Jurkat, Clone E6-1 (cell line): Measurements from ENCODE around the gene CCT7. TPM values are rescaled to one million over a fixed set of nuclear protein-coding genes. Genes with fewer than 3 reads are reported as not detected.
"Not testable (repeated sequence)": the region's sequence is repeated elsewhere in the genome, so short reads cannot be mapped to it uniquely, and the experiment has no call there.

ENCODE experiments used
- DNase-seq: peaks from one replicate; pipeline ENCODE4 v3.0.0-alpha.2; 2011; ENCODE audit warnings: low read depth, low spot score
- H3K4me3 ChIP-seq: 2 replicates; pipeline ENCODE4 v1.5.1; 2011; ENCODE audit warnings: mild to moderate bottlenecking, low read length, control low read depth, moderate library complexity
- polyA plus RNA-seq: library from polyadenylated mRNA; unstranded; fragments of >200 nt; gene quantifications from one replicate; pipeline ENCODE4 v1.2.1, GENCODE V29; 2012; ENCODE audit warnings: missing spikeins; ENCODE audit not compliant: insufficient read length, insufficient read depth

CCT7 gene
- 897 TPM for polyA plus RNA-seq

DNA sequence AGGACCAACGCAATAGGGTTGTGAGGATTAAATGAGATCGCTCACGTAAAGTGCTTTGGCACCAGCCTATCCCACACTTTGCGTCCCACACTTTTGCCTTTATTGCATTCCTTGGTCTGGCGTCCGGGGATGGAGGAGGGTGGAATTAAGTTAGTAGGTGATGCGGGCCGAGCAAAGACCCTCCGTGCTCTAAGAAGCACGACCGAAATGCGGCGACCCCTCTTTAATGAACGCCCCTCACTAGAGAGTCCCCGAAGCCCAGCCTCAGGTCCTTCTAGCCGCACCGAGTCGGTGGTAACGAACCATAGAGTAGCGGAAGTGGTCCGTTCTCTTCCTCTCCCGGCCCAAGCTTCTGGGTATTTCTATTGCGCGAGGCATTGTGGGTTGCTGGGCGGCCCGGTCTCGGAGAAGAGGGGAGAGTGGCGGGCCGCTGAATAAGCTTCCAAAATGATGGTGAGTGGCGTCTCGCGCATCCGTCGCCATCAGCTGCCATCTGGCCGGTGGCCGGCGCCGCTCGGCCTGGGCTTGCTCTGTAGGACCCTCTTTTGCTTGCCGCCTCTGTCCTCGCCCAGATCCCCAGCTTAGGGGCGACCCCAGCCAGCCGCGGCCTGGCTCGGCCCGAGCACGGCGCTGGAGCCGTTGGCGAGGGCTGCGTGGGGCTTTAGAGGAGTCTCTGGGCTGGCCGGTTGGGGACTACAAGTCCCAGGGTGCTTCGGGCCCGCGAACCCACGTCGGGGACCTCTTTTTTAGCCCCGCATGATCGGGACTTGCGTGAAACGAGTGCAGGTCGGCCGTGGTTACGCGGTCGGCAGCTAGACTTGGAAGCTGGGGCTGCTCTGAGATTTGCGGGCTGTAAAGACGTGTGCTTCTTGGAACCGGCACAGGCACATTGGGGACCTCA lies at the start of gene CCT7:
TSS of gene CCT7 (plus strand) at position 377 of the 901 bp plus-strand sequence. CDS start at position 448, 71 bp downstream.
- peak; percentile 91 for DNase-seq
- H3K4me3 ChIP-seq, result peak within 1 kb of the TSS; percentile 98

DNA sequence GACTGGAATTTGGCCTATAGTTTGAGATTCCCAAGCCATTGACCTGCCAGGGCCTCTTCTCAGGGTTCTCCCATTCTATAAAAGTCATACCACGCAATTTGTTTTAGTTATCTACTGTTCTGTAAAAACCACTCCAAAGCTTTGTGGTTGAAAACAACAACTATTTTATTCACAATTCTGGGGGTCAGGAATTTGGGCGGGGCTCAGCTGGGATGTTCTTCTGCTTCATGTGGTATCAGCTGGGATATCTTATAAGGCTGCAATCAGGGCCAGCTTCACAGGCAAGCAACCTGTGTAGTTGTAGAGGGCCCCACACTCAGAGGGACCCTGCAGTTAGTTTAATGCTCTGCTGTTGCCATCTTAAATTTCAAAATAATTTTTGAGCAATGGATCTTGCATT lies 48.1 kb upstream of the CCT7 start:
- DNase-seq, result no peak
- no peak overlapping the region for H3K4me3 ChIP-seq

DNA sequence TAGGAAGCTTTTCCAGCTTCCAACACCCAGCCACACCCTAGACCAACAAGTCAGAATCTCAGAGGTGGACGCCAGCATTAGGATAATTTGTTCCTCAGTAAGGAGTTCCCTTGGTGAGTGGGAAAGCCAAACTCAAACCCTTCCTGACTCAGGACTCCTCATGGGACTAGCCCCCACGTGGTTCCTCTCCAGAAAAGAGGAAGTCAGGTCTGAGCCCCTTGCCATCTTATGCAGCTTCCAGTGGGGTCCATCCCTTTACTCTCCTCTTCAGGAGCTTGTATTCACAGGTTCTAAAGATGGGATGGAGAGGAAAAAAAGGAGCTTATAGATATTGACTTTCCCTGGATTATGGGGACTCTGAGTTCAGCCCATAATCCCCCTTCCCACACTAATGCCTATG lies 46.6 kb upstream of the CCT7 start:
- DNase-seq, result no peak

DNA sequence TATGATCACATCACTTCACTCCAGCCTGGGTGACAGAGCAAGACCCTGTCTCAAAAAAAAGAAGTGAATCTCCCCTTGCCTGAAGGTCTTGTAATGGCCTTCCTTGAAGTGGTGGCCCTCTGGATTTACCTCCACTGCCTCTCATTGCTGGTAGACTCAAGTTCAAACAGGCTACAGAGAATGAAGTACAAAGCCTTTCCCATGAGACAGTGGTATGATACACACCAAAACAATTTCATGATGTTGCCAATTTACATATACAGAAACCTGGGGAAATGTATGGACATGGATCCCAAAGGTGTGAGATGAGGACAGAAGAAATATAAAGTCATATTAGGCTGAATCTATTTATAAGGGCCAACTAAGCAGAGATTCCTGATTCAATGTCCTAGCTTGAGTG lies 36.5 kb upstream of the CCT7 start:
- DNase-seq, result no peak
- H3K4me3 ChIP-seq, result no peak overlapping the region

More for the DNA sequence above, 46.6 kb upstream of the CCT7 start:
- no peak overlapping the region for H3K4me3 ChIP-seq

DNA sequence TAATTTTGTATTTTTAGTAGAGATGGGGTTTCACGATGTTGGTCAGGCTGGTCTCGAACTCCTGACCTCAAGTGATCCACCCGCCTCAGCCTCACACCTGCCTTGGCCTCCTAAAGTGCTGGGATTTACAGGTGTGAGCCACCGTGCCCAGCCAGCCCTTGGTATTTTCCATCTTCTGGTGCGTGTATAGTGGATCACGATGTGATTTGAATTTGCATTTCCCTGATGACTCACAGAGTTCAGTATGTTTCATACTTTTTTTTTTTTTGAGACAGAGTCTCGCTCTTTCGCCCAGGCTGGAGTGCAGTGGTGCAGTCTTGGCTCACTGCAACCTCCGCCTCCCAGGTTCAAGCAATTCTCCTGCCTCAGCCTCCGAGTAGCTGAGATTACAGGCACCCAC lies 33.8 kb upstream of the CCT7 start:
- not testable (repeated sequence) for H3K4me3 ChIP-seq, DNase-seq

DNA sequence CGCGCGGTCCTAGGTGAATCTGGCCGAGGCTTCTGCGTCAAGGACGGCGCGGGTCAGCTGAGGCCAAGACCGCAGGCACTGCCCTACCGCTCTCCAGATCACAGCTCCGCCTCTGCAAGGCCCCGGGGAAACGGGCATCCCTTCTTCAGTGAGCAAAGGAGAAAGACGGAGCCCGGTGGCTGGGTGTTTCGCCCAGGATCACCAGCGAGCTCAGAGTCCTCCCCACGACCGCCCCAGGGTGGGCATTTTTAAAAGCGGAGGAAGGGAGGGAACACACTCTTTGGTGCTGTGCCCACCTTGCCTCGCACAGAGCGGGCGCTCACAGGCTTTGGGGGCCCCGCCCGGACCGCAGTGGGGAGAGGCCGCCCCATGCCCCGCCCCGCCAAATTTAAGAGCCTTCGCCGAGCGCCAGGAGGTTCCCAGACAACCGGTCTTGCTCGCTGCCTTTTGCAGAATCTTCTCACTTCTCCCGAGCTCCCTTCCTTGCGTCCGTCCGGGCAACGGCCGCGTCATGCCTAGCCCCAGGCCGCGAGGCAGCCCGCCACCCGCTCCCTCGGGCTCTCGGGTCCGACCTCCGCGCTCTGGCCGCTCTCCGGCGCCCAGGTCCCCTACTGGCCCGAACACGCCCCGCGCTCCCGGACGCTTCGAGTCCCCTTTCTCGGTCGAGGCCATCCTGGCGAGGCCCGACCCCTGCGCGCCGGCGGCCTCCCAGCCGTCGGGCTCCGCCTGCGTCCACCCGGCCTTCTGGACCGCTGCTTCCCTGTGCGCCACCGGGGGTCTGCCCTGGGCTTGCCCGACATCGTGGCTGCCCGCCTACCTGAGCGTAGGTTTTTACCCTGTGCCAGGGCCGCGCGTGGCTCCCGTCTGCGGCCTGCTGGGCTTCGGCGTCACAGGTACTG lies 31.7 kb upstream of the CCT7 start, which contains the start of gene NOTO:
TSS of gene NOTO (plus strand) at position 419 of the 899 bp plus-strand sequence. CDS start at position 512, 93 bp downstream.
- no peak for DNase-seq
- no peak within 1 kb of the TSS for H3K4me3 ChIP-seq

DNA sequence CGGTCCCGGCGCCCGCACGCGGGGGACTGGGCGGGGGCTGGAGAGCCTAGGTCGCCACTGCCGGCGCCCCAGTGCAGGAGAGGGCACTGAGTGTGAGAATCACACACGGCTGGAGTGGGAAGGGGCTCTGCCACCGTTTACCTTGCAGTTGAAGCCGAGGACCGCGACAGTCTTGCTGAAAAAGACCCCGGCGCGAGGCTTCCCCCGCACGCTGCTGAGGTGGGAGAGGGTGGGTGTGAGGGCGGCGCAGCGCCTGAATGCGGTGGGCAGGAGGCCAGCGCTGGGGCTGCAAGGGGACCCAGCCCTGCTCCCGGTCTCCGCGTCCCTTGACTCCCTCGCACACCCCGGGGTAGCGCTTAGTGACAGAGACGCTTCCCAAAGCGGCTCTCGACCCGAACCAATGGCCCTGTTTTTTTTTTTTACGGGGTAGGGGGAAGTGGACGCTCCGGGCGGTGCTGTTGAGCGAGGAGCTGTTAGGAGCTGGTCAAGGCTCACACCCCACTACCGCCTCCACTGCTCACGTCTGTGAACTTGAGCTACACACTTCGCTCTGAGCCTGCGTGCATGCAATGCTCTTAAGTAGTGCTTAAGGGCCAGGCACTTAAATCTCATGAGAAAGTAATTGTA lies 30.9 kb upstream of the CCT7 start:
- no peak for DNase-seq
- H3K4me3 ChIP-seq, result no peak overlapping the region

DNA sequence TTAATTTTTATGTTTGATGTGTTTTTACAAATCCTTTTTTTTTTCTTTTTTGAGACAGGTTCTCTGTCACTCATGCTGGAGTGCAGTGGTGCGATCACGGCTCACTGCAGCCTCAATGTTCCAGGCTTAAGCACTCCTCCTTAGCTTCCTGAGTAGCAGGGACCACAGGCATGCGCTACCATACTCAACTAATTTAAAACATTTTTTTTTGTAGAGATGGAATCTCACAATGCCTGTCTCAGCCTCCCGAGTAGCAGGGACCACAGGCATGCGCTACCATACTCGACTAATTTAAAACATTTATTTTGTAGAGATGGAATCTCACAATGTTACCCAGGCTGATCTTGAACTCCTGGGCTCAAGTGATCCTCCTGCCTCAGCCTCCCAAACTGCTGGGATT lies 28.5 kb upstream of the CCT7 start:
- H3K4me3 ChIP-seq, result no peak overlapping the region
- no peak for DNase-seq

DNA sequence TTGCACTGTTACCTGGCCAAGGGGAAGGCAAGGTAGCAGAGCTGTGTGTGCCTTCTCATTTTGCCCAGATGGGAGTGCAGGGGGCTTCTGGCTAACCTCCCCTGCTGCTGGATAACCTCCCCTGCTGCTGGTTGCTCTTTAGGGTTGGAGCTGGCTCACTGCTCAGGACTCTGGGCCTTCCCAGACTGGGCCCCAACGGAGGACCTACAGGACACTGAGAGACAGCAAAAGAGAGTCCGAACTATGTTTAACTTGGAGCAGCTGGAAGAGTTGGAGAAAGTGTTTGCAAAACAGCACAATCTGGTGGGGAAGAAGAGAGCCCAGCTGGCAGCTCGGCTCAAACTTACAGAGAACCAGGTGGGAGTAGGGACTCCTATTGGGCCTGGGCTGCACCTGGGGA lies 25.9 kb upstream of the CCT7 start:
- DNase-seq, result no peak
- H3K4me3 ChIP-seq, result no peak overlapping the region

DNA sequence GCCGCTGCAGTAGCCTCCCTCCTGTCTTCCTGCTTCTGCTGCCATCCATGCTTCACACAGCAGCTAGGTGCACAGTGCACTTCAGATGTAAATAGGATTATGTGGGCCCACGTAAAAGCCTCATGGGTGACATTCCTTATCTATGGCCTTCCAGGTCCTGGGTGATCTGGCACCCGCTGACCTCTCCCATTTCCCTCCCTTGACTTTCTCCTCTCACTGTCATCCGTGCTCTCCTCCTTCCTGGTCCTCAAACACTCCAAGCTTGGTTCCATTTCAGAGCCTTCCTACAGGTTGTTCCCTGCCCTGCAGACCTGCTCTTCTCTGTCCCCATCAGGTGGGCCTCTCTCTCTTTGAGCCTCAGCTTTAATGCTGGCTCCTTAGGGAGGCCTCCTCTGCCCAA lies 24.1 kb upstream of the CCT7 start:
- no peak overlapping the region for H3K4me3 ChIP-seq
- DNase-seq, result no peak

DNA sequence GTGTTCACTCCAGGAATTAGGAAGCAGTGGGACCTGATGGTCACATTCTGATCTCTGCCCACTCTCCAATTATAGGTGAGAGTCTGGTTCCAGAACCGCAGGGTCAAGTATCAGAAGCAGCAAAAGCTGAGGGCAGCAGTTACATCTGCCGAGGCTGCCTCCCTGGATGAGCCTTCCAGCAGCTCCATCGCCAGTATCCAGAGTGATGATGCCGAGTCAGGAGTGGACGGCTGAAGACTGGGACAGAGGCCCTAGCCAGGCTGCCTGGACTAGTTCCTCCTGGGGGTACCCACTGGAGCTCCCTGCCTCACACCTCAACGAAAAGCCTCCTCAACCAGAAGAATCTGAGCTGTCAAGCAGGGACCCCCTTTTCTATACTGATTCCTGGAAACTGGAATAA lies 23.4 kb upstream of the CCT7 start:
- H3K4me3 ChIP-seq, result no peak overlapping the region
- DNase-seq, result no peak

DNA sequence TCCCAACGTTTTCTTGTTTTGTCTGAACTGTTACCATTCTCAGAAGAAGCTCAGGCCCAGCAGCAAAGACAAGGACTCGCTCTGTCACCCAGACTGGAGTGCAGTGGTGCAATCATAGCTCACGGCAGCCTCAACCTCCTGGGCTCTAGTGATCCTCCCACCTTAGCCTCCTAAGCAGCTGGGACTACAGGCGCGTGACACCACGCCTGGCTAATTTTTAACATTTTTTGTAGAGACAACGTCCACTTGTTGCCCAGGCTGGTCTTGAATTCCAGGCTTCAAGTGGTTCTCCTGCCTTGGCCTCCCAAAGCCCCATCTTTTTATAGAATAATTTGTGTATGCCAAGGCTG lies 22.0 kb upstream of the CCT7 start:
- DNase-seq, result no peak
- no peak overlapping the region for H3K4me3 ChIP-seq

DNA sequence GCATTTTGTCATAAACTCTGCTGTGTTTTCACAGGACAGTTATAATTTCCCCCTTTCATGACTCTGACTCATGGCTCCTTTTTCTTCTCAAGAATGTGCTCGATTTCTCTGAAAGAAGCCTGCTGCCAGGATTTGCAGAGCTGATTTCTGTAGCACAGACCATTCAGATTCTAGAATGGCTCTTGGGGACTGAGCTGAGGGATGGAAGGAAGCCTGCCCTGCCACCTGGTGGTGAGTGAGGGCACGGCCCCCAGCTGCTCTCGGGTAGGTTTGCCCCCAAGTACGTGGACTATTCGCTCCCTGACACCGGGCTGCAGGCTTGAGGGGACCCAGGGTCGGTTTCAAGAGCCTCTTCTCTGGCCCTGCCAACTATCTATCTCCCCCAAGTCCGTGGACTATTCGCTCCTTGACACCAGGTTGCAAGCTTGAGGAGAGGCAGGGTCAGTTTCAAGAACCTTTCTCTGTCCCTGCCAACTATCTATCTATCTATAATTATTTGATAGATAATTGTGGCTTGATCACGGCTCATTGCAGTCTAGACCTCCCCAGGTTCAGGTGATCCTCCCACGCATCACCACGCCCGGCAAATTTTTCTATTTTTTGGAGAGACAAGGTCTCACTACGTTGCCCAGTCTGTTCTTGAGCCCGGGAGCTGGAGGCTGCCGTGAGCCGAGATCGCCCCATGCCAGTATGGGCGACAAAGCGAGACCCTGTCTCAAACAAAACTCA lies 21.5 kb upstream of the CCT7 start:
- H3K4me3 ChIP-seq, result no peak overlapping the region
- DNase-seq, result peak; percentile 68

DNA sequence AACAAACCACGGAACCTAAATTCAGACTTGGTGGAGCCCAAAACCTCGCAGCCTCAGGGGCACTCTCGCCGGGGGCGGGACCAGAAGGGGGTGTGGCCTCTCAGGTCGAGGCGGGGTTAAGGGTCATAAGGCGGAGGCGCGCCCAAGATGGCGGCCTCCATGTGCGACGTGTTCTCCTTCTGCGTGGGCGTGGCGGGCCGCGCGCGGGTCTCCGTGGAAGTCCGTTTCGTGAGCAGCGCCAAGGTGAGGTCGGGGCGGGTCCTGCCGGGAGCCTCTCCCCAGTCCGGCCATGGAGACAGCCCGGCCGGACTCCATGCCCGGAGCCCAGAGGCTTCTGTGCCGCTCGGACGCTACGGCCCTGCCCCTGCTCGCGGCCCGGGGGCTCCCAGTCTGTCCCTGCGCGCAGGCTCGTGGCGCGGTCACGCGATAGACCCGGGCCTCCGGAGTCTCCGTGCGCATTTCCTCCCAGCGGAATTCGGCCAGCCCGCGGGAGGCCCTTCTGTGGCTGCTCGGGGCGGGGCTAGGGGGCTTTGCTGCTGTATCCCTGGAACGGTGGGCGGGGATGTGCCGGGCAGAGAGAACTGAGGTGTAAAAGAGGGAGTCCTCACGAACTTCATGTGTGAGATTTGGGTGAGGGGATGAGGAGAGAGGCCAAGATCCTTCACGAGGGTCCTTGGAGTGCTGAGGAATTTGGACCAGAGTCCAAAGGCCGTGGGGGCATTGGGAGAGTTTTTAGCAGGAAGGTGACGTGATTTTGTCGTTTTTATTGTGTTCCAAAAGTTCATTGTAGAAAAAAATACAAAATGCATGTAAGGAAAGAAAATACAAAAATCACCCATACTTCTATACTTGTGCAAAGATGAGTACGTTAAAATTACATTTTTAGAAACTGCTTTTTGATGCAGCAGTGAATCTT lies 19.7 kb upstream of the CCT7 start, which contains the start of gene SMYD5:
TSS of gene SMYD5 (plus strand) at position 126 of the 916 bp plus-strand sequence. CDS start at position 148, 22 bp downstream.
- H3K4me3 ChIP-seq, result peak within 1 kb of the TSS; percentile 79
- peak; percentile 84 for DNase-seq

DNA sequence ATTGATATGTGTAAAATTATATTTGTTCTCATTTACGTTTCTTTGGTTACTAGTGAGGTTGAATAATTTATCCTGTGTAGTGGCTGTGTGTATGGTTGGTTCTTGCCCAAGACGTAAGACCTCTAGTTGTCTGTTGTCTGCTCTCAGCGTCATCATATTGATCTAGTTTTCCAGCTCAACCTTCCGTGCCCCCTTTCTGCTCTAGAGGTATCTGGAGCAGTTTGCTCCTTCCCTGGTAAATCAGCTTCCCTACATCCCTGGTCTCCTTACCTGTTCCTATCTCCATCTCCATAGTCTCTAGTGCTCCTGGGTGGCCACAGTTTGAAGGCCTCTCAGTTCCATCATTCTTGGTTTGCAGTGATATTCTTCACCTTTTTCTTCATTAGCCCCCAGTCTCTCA lies 18.9 kb upstream of the CCT7 start:
- peak overlapping the region; percentile 79 for H3K4me3 ChIP-seq
- no peak for DNase-seq

DNA sequence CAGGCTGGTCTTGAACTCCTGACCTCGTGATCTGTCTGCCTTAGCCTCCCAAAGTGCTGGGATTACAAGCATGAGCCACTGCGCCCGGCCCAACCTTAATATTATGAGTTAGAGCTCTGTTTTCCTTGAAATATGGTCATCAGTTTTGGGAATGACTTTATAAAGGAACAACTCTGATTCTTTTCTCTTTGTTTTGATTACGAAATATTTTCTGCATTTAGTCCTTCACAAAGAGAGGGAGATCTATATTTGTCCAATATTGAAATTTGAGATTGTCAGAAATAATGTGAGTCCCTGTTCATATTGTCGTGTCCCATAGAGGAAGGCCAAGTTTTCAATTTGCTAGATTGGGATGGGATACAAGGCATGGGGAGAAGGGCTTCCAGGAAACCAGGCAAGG lies 16.9 kb upstream of the CCT7 start:
- no peak for DNase-seq
- H3K4me3 ChIP-seq, result no peak overlapping the region

DNA sequence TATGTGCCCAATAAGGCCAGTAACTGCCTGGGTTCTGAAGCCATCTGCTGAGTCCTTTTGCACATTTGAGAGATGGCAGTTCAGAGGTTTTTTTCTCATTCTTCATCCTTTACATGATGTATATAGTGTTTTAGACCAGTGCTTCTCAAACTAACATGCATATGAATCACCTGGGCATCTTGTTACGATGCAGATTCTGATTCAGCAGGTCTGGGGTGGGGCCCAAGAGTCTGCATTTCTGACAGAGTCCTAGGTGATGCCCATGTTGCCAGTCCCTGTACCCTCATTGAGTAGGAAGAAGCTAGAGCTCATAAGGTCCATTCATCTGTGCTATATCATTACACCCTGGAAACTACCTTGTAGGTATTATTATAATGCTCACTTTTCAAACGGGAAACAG lies 16.3 kb upstream of the CCT7 start:
- H3K4me3 ChIP-seq, result no peak overlapping the region
- no peak for DNase-seq

DNA sequence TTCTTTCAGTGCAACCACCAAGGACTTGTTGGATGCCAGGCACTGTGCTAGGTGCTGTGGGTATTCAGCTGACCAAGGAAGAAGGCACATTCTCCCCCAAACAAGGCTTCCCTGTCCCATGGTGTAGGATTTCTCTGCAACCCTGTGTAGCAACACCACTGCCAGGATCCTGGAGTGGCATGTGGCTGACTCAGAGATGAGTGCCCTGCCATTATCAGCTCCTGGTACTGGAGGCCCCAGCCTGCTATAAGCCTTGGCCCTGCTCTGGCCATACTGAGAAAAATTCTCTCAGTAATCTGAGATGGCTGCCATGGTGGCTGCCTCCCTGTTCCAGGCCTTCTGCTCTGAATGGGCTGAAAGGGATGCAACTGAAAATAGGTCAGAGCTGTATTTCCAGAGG lies 15.8 kb upstream of the CCT7 start:
- no peak for DNase-seq

More for the DNA sequence above, 15.8 kb upstream of the CCT7 start:
- no peak overlapping the region for H3K4me3 ChIP-seq
